Liver (tissue), 9 donors: Measurements from ENCODE around the gene GATAD1. TPM values are rescaled to one million over a fixed set of nuclear protein-coding genes. Genes with fewer than 3 reads are reported as not detected.

Experiments used
- DNase-seq: peaks from one replicate; pipeline ENCODE4 v3.0.0-alpha.2; 2017; ENCODE audit warnings: low spot score
- H3K27ac ChIP-seq, 2 donors: one replicate each; pipeline ENCODE4 v1.7.0; 2013; ENCODE audit warnings: inconsistent platforms in 2 of 2, low read length in 2 of 2, control low read depth in 1 of 2, low read depth in 1 of 2, mild to moderate bottlenecking in 1 of 2
- H3K27me3 ChIP-seq, 4 donors: one replicate each; pipeline versions ENCODE4 v1.6.1 to v1.7.0; 2013; ENCODE audit warnings: low read length in 3 of 4, inconsistent platforms in 1 of 4, mild to moderate bottlenecking in 1 of 4, moderate library complexity in 1 of 4; ENCODE audit not compliant: control insufficient read depth in 4 of 4, insufficient read depth in 4 of 4
- H3K36me3 ChIP-seq, 4 donors: one replicate each; pipeline versions ENCODE4 v1.6.1 to v1.7.0; 2013; ENCODE audit warnings: low read length in 3 of 4, mild to moderate bottlenecking in 3 of 4, low read depth in 1 of 4, moderate library complexity in 1 of 4; ENCODE audit not compliant: control insufficient read depth in 4 of 4, insufficient read depth in 3 of 4
- H3K4me1 ChIP-seq, 4 donors: one replicate each; pipeline versions ENCODE4 v1.6.1 to v1.7.0; 2013; ENCODE audit warnings: low read length in 3 of 4, mild to moderate bottlenecking in 3 of 4, moderate library complexity in 1 of 4; ENCODE audit not compliant: control insufficient read depth in 4 of 4, insufficient read depth in 4 of 4
- H3K4me3 ChIP-seq, 3 donors: one replicate each; pipeline versions ENCODE4 v1.6.1 to v1.7.0; 2013; ENCODE audit warnings: low read length in 3 of 3, control low read depth in 1 of 3, low read depth in 1 of 3, mild to moderate bottlenecking in 1 of 3
- H3K9ac ChIP-seq, 2 donors: one replicate each; pipeline ENCODE4 v1.7.0; 2013; ENCODE audit warnings: low read length in 2 of 2, mild to moderate bottlenecking in 2 of 2, moderate library complexity in 2 of 2, control low read depth in 1 of 2, low read depth in 1 of 2
- H3K9me3 ChIP-seq, 4 donors: one replicate each; pipeline versions ENCODE4 v1.6.1 to v1.7.0; 2013; ENCODE audit warnings: low read length in 3 of 4; ENCODE audit not compliant: control insufficient read depth in 4 of 4
- EGR1 ChIP-seq, 2 donors: IDR thresholded peaks; 2 replicates each; pipeline ENCODE4 v1.6.1; 2016 to 2018; ENCODE audit warnings: antibody characterized with exemption in 2 of 2, low read depth in 2 of 2
- FOXA1 ChIP-seq: IDR thresholded peaks from 2 replicates; pipeline ENCODE4 v1.6.1; 2016; ENCODE audit warnings: antibody characterized with exemption
- FOXA2 ChIP-seq: IDR thresholded peaks from 2 replicates; pipeline ENCODE4 v1.6.1; 2016; ENCODE audit warnings: antibody characterized with exemption
- GABPA ChIP-seq, 2 donors: IDR thresholded peaks in 1 of 2; conservative IDR thresholded peaks in 1 of 2; 2 replicates each; pipeline ENCODE4 v1.6.1; 2016; ENCODE audit warnings: antibody characterized with exemption in 2 of 2, mild to moderate bottlenecking in 1 of 2, moderate library complexity in 1 of 2
- HNF4A ChIP-seq, 2 donors: conservative IDR thresholded peaks; 2 replicates each; pipeline ENCODE4 v1.6.1; 2016; ENCODE audit warnings: antibody characterized with exemption in 2 of 2, mild to moderate bottlenecking in 2 of 2
- HNF4G ChIP-seq: IDR thresholded peaks from 2 replicates; pipeline ENCODE4 v1.6.1; 2016; ENCODE audit warnings: antibody characterized with exemption
- JUND ChIP-seq, 2 donors: IDR thresholded peaks; 2 replicates each; pipeline ENCODE4 v1.6.1; 2016; ENCODE audit warnings: antibody characterized with exemption in 2 of 2
- NR2F2 ChIP-seq: IDR thresholded peaks from 2 replicates; pipeline ENCODE4 v1.6.1; 2016; ENCODE audit warnings: antibody characterized with exemption
- RAD21 ChIP-seq, 2 donors: IDR thresholded peaks; 2 replicates each; pipeline ENCODE4 v1.6.1; 2016; ENCODE audit warnings: antibody characterized with exemption in 2 of 2, mild to moderate bottlenecking in 2 of 2
- RXRA ChIP-seq, 2 donors: IDR thresholded peaks; 2 replicates each; pipeline ENCODE4 v1.6.1; 2017 to 2018; ENCODE audit warnings: antibody characterized with exemption in 2 of 2, mild to moderate bottlenecking in 1 of 2
- SP1 ChIP-seq: IDR thresholded peaks from 2 replicates; pipeline ENCODE4 v1.6.1; 2018; ENCODE audit warnings: antibody characterized with exemption, mild to moderate bottlenecking
- TAF1 ChIP-seq: conservative IDR thresholded peaks from 2 replicates; pipeline ENCODE4 v1.6.1; 2016; ENCODE audit warnings: antibody characterized with exemption, mild to moderate bottlenecking
- YY1 ChIP-seq: IDR thresholded peaks from 2 replicates; pipeline ENCODE4 v1.6.1; 2016; ENCODE audit warnings: antibody characterized with exemption, mild to moderate bottlenecking
- WGBS: extraction: QIAGEN DNeasy Blood & Tissue Kit; methylation state at CpG from one replicate; pipeline ENCODE4 v1.1.7; 2013; 5-methylcytosine and 5-hydroxymethylcytosine counted together
- polyA plus RNA-seq, 2 donors: library from polyadenylated mRNA; stranded (reverse) in 1 of 2; unstranded in 1 of 2; fragments of 200-250 nt in 1 of 2; fragments of >200 nt in 1 of 2; fragmentation: Nextera tagmentation in 1 of 2; extraction: Ambion mirVana in 1 of 2; gene quantifications; one replicate each; pipeline versions ENCODE4 v1.2.1 to v1.2.3, GENCODE V29; 2013 to 2015
- total RNA-seq, 2 donors: library from RNA; depleted of rRNA; stranded (reverse); fragments of >200 nt; gene quantifications; one replicate each; pipeline ENCODE4 v1.2.3, GENCODE V29; 2014
- TF ChIP-seq, protein P1 (sequence below): IDR thresholded peaks from 2 replicates; pipeline ENCODE4 v1.6.1; 2016; ENCODE audit warnings: antibody characterized with exemption, mild to moderate bottlenecking
- TF ChIP-seq, protein P2 (sequence below): IDR thresholded peaks from 2 replicates; pipeline ENCODE4 v1.6.1; 2016; ENCODE audit warnings: antibody characterized with exemption
- TF ChIP-seq, protein P3 (sequence below): IDR thresholded peaks from 2 replicates; pipeline ENCODE4 v1.6.1; 2016; ENCODE audit warnings: antibody characterized with exemption
- TF ChIP-seq, protein P4 (sequence below): IDR thresholded peaks from 2 replicates; pipeline ENCODE4 v1.6.1; 2016; ENCODE audit warnings: antibody characterized with exemption
- TF ChIP-seq, protein P5 (sequence below): fragments of 150-350 bp; IDR thresholded peaks from 2 replicates; pipeline ENCODE4 v1.5.1; 2017; ENCODE audit warnings: improper control_type of control experiment, low read depth, low read length; ENCODE audit not compliant: missing input control
- donor health status: healthy.
- donor health status: healthy.
- donor health status: healthy.
- donor health status: healthy.
- donor health status: healthy.

Gene GATAD1
- total and polyA plus RNA-seq, 4 donors: 7.8 to 22.8 (median 10.8) TPM

DNA sequence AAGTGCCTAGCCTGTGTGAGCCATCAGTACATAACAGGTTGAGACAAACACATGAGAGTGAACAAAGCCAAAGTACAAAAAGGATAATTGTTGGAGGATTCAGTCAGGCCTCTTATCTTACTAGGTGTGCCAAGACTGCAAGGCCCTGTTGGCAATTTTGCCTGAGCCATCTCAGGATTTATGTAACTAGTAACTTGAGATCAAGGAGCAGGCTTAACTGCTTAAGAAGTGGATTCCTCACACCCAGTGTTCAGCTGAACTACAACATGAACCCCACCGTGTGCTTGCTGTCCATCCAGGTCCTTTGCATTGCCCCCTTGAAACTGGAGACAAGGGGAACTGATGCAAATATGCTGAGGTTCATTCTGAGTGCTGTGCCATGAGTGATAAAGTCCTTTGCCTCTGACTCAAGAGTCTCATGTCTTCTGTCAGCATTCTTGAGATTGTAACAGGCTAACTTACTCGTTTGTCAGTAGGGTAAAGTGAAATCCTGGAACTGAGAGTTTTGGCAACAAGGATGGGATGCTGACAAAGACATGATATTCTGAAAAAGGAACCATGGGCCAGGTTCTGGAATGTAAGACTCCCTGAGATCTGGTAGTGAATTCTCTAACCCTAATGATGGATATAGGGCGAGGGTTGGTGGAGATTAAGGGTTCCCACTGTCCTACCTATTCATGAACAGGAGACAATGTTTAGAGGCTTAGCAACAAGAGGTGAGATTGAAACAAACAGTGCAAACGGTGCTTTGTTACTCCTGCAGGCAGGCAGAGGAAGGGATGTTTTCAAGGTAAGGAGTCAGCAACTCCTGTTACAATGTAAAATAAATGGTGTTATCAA is 44.1 kb upstream of the GATAD1 start (continued):
- TF ChIP-seq RXRA (IDR thresholded peaks at IDR 0.05) (no peak), SP1 (no peak), FOXA1 (no peak), GABPA (IDR thresholded peaks at IDR 0.05 in 1 of 2, conservative IDR thresholded peaks at IDR 0.05 in 1 of 2) (no peak), EGR1 (IDR thresholded peaks at IDR 0.05; ENCODE audit: low read depth in 2 of 2) (no peak)

DNA sequence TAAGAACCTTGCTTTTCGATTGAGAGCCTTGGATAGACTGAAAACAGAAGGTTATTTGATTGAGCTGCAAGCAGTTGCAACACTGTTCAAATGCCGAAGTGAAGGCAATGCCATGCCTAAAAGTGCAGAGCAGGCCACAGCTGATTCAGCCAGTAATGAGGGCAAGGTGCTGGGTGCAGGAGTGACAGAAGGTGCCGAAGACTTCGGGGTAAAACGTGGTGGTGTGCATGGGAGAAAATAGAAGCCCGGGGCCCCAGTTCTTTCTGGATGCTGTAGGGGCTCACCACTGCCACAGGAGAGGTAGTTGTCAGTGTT is 43.6 kb upstream of the GATAD1 start:
- 89% methylated on average over 6 of the region's 6 CpGs for WGBS

More for the DNA sequence above, 43.6 kb upstream of the GATAD1 start:
- H3K4me3 ChIP-seq: no peak overlapping the region
- no peaks in the 10 kb centered on the region for H3K27me3 ChIP-seq
- no peaks in the 10 kb centered on the region for H3K9me3 ChIP-seq
- no peak for TF ChIP-seq FOXA1
- no peak for TF ChIP-seq FOXA2
- no peak for TF ChIP-seq NR2F2
- TF ChIP-seq HNF4A (conservative IDR thresholded peaks at IDR 0.05): no peak
- TF ChIP-seq RXRA (IDR thresholded peaks at IDR 0.05): no peak
- TF ChIP-seq, protein P1, sequence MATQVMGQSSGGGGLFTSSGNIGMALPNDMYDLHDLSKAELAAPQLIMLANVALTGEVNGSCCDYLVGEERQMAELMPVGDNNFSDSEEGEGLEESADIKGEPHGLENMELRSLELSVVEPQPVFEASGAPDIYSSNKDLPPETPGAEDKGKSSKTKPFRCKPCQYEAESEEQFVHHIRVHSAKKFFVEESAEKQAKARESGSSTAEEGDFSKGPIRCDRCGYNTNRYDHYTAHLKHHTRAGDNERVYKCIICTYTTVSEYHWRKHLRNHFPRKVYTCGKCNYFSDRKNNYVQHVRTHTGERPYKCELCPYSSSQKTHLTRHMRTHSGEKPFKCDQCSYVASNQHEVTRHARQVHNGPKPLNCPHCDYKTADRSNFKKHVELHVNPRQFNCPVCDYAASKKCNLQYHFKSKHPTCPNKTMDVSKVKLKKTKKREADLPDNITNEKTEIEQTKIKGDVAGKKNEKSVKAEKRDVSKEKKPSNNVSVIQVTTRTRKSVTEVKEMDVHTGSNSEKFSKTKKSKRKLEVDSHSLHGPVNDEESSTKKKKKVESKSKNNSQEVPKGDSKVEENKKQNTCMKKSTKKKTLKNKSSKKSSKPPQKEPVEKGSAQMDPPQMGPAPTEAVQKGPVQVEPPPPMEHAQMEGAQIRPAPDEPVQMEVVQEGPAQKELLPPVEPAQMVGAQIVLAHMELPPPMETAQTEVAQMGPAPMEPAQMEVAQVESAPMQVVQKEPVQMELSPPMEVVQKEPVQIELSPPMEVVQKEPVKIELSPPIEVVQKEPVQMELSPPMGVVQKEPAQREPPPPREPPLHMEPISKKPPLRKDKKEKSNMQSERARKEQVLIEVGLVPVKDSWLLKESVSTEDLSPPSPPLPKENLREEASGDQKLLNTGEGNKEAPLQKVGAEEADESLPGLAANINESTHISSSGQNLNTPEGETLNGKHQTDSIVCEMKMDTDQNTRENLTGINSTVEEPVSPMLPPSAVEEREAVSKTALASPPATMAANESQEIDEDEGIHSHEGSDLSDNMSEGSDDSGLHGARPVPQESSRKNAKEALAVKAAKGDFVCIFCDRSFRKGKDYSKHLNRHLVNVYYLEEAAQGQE: no peak
- TF ChIP-seq YY1: no peak
- TF ChIP-seq RAD21 (IDR thresholded peaks at IDR 0.05): no peak
- no peak for TF ChIP-seq SP1
- TF ChIP-seq, protein P2, sequence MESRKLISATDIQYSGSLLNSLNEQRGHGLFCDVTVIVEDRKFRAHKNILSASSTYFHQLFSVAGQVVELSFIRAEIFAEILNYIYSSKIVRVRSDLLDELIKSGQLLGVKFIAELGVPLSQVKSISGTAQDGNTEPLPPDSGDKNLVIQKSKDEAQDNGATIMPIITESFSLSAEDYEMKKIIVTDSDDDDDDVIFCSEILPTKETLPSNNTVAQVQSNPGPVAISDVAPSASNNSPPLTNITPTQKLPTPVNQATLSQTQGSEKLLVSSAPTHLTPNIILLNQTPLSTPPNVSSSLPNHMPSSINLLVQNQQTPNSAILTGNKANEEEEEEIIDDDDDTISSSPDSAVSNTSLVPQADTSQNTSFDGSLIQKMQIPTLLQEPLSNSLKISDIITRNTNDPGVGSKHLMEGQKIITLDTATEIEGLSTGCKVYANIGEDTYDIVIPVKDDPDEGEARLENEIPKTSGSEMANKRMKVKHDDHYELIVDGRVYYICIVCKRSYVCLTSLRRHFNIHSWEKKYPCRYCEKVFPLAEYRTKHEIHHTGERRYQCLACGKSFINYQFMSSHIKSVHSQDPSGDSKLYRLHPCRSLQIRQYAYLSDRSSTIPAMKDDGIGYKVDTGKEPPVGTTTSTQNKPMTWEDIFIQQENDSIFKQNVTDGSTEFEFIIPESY: no peak
- no peak for TF ChIP-seq TAF1
- TF ChIP-seq, protein P3, sequence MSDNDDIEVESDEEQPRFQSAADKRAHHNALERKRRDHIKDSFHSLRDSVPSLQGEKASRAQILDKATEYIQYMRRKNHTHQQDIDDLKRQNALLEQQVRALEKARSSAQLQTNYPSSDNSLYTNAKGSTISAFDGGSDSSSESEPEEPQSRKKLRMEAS: no peak
- TF ChIP-seq JUND (IDR thresholded peaks at IDR 0.05): no peak
- TF ChIP-seq GABPA (IDR thresholded peaks at IDR 0.05 in 1 of 2, conservative IDR thresholded peaks at IDR 0.05 in 1 of 2): no peak
- no peak for TF ChIP-seq EGR1 (IDR thresholded peaks at IDR 0.05; ENCODE audit: low read depth in 2 of 2)
- TF ChIP-seq, protein P4, sequence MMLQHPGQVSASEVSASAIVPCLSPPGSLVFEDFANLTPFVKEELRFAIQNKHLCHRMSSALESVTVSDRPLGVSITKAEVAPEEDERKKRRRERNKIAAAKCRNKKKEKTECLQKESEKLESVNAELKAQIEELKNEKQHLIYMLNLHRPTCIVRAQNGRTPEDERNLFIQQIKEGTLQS: no peak
- TF ChIP-seq, protein P5, sequence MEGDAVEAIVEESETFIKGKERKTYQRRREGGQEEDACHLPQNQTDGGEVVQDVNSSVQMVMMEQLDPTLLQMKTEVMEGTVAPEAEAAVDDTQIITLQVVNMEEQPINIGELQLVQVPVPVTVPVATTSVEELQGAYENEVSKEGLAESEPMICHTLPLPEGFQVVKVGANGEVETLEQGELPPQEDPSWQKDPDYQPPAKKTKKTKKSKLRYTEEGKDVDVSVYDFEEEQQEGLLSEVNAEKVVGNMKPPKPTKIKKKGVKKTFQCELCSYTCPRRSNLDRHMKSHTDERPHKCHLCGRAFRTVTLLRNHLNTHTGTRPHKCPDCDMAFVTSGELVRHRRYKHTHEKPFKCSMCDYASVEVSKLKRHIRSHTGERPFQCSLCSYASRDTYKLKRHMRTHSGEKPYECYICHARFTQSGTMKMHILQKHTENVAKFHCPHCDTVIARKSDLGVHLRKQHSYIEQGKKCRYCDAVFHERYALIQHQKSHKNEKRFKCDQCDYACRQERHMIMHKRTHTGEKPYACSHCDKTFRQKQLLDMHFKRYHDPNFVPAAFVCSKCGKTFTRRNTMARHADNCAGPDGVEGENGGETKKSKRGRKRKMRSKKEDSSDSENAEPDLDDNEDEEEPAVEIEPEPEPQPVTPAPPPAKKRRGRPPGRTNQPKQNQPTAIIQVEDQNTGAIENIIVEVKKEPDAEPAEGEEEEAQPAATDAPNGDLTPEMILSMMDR: no peak
- no peak for TF ChIP-seq HNF4G
- H3K4me1 ChIP-seq: peaks cover 0 to 7% (median 3%) of the 10 kb centered on the region in 4 donors
- no peak for DNase-seq
- no peak overlapping the region for H3K9ac ChIP-seq
- H3K27ac ChIP-seq: no peak overlapping the region
- peaks cover 0 to 3% (median 2%) of the 10 kb centered on the region in 4 donors for H3K36me3 ChIP-seq
